NCI-H1694 (cell line): ENCODE results near the gene PRRT1B.
"Not testable (repeated sequence)": the region's sequence is repeated elsewhere in the genome, so short reads cannot be mapped to it uniquely, and the experiment has no call there.

Experiments
- DNase-seq: peaks from one replicate; lab custom pipeline; 2025; lab: John Stamatoyannopoulos, UW

Gene PRRT1B

DNA sequence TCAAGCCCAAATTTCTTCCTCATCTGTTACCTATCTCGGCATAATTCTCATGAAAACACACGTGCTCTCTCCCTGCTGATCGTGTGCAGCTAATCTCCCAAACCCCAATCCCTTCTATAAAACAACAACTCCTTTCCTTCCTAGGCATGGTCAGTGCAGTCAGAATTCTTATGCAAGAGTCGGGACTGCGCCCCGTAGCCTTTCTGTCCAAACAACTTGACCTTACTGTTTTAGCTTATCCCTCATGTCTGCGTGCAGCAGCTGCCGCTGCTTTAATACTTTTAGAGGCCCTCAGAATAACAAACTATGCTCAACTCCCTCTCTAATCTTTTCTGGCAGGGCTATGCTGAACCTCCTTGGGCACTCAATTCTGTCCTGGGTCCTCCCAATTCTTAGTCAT, 5.1 kb downstream of the PRRT1B start:
- not testable (repeated sequence) for DNase-seq

DNA sequence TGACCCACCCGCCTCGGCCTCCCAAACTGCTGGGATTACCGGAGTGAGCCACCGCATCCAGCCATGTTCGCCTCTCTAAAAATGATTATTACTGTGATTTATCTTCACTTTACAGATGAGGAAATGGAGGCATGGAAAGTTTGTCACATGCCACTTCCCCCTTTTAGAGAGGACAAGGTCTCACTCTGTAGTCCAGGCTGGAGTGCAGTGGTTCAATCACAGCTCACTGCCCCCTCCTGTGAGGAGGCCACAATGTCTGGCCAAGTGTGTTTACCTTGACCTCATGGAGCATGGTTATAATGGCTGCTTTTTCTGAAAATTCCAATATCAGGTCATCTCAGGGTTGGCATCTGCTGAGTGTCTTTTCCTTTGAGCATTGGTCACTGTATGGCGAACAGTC, 6.7 kb downstream of the PRRT1B start:
- no peak for DNase-seq

DNA sequence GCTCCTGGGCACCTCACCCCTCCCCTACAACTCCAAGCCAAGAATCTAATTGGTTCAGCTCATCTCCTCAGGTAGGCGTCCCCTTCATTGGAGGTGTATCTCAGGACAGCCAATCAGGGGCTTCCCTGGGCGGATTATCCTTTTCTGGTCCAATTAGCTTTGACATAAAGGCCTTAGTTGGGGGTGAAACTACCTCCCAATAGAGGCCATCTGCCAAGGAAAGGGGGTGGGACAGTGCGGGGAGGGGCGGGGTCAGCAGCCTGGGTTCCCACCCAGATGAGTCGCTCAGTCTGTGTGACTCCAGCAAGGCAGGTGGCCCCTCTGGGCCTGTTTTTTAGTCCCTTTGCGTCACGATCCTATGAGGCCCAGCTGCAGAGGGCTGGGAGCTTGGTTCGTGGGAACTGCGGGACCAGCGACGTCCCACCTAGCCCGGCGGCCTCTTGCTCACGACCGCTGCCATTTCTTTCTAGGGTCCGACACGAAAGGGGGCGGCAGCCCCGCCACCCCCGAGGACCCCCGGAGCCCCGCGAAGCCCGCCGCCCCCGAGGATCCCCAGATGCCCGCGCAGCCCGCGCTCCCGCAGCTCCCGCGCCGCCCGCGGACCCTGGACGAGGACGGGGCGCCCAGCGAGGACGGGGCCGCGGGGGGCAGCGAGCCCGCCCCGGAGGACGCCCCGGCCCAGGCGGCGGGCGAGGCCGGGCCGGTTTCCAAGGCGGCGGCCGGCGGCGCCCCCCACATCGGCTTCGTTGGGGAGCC, 8.9 kb downstream of the PRRT1B start:
- no peak for DNase-seq

DNA sequence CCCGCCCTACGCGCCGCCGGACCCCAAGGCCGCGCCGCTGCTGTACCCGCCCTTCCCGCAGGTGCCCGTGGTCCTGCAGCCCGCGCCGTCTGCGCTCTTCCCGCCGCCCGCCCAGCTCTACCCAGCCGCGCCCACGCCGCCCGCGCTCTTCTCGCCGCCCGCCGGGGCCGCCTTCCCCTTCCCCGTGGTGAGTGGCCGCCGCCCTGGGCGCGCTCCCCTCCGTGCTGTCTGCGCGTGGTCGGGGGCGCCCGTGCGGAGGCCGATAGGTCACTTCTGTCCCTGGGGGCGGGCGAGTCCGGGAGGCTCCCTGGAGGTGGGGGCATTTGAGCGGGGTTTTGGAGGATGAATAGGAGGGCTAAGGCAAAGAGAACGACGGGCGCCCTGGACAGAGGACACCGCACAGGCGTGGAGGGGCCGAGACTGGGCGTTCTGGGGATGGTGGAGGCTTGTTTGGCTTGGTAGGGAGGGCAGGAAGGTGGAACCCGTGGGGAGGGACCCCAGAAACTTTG, 9.6 kb downstream of the PRRT1B start:
- no peak for DNase-seq

DNA sequence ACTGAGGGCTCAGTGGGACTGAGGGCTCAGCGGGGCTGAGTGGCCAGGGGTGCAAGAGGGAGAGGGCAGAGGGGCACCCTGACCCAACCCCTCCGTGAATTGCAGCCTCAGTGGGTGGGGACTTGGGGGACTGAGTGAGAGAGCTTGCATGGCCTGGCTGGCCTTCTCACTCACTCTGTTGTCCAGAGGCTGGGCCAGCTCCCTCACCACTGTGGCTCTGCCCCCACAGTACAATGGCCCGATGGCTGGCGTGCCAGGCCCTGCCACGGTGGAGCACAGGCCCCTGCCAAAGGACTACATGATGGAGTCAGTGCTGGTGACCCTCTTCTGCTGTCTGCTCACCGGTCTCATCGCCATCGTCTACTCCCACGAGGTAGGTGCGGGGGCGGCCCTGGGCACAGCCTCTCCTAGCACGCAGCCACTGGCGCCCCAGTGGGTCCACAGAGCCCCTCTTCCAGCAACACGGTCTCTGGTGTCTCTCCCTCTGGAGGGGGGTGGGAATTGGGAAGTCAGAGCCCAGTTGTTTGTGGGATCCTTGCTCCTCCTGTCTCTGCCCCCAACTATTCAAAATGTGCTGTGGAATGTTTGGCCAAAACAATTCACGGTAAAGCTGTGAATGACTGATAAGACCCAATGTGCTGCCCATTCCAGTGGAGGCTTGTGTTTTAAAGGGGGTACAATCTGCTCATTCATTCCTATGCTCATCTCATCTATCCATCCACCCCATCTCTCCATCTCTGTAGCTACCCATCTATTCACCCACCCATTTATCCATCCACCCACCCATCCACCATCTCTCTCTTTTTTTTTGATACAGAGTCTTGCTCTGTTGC, 10.7 kb downstream of the PRRT1B start:
- no peak for DNase-seq

DNA sequence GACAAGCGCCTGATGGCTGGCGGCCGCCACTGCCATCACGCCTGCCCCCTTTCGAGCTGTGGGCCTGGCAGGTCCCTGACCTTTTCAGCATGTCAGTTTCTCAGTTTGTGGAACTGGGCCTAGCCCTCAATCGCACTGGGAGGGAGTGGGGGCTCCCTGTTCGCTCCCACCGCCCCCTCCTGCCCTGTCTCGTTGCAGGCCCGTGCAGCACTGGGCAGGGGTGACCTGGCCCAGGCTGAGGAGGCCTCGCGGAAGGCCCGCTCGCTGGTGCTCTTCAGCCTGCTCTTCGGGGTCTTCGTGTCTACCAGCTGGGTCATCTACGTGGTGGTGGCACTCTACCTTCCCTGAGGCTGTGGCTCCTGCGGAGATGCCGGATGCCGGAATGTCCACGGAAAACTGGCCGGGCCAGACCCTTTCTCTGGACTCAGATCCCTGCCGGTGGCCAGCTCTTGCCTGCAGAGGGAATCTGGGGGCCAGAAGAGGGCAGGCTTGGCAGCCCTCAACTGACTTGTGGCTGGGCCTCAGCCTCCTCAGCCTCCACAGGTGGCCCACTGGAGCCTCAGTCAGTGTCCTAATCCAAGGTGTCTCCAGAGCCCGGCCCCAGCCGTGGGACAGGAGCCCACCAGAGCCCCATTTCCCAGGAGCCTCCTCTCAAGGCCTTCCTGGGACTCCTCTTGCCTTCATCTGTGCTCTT, 12.7 kb downstream of the PRRT1B start:
- DNase-seq, result no peak

DNA sequence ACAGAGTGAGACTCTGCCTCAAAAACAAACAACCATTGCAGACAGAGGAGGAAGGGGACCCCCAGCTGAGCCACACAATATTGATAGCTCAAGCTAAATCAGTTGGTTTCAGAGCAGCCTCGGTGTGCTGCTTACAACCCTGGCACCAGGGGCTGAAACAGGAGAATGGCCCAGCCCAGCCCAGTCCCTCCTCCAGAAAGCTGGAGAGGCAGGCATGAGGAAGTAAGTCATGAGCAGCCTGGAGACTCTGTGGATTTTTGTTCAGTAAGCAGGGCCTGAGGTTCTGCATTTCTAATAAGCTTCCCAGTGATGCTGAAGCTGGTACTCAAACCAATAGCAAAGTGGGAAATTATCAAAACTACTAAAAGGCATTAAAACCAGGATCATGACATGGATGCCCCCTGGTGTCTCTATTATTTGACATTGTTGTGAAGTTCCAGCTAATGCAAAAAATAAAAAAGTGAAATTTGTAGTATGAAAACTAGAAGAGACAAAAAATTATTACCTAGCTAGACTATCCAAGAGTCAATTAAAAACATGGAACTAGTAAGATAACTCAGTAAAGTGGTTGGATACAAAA, 14.2 kb downstream of the PRRT1B start:
- DNase-seq, result no peak

DNA sequence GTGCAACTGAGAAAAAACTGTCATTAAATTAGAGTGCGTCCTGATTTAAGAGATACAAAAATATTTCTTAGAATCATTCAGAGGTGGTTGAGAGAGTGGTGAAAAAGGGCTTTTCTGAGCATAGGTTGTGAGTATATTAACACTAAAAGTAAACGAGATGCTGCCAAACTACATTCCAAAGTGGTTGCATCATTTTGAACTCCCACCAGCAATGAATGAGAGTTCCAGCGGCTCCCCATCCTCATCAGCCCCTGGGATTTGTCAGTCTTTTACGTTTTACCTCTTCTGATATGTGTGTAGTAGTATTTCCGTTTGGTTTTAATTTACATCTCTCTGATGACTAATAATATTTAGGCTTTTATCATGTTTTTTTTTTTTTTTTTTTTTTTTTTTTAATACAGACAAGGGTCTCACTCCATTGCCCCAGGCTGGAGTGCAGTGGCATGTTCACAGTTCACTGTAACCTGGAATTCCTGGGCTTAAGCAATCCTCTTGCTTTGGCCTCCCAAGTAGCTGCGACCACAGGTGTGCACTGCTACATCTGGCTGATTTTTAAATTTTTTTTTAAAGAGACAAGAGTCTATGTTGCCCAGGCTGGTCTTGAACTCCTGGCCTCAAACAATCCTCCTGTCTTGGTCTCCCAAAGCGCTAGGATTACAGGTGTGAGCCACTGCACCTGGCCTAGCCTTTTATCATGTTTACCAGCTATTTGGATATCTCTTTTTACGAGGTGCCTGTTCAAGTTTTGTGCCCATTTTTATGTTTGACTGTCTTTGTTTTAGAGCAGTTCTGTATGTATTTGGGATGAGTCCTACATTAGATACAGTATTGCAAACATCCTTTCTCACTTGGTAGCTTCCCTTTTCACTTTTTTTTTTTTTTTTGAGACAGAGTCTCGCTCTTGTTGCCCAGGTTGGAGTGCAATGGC, 17.0 kb downstream of the PRRT1B start:
- DNase-seq, result no peak

DNA sequence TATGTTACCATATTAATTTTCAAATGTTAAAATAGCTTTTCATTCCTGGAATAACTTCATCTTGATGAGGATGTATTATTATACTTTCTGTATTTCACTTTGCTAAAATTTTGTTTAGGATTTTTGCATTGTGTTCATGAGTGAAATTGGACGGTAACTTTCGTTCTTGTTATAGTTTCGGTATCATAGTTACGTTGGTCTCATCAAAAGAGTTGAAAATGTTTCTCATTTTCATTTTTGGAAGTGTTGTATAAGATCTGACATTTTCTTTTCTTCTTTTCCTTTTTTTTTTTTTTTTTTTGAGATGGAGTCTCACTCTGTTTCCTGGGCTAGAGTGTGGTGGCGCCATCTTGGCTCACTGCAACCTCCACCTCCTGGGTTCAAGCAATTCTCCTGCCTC, 20.0 kb downstream of the PRRT1B start:
- DNase-seq, result no peak

DNA sequence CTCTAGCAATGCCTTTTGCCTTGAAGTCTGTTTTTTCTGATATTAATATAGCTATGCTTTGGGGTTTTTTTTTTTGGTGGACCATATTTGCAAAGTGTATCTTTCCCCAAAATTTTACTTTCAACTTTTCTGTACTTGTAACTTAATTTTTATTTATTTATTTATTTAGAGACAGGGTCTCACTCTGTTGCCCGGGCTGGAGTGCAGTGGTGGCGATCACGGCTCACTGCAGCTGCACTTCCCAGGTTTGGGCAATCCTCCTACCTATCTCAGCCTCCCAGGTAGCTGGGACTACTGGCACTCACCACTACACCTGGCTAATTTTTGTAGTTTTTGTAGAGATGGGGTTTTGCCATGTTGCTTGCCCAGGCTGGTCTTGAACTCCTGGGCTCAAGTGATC, 20.8 kb downstream of the PRRT1B start:
- no peak for DNase-seq

DNA sequence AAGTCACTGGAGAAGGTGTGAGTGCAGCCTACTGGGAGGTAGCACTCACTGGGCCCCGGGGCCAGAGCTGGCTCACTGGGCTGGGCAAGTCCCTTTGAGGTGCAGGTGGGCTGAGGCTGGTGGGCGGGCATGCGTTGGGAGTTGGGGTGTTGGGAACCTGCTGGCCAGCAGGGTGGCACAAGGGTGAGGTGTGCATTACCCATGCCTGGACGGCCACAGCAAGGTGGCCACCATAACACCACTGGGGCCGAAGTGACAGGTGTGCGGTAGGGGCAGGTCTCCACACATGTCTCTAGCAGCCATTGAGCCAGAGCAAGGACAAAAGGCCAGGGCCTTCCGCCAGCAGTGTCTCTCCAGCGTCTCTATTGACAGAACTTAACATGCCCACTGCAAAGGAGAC, 22.6 kb downstream of the PRRT1B start:
- no peak for DNase-seq

DNA sequence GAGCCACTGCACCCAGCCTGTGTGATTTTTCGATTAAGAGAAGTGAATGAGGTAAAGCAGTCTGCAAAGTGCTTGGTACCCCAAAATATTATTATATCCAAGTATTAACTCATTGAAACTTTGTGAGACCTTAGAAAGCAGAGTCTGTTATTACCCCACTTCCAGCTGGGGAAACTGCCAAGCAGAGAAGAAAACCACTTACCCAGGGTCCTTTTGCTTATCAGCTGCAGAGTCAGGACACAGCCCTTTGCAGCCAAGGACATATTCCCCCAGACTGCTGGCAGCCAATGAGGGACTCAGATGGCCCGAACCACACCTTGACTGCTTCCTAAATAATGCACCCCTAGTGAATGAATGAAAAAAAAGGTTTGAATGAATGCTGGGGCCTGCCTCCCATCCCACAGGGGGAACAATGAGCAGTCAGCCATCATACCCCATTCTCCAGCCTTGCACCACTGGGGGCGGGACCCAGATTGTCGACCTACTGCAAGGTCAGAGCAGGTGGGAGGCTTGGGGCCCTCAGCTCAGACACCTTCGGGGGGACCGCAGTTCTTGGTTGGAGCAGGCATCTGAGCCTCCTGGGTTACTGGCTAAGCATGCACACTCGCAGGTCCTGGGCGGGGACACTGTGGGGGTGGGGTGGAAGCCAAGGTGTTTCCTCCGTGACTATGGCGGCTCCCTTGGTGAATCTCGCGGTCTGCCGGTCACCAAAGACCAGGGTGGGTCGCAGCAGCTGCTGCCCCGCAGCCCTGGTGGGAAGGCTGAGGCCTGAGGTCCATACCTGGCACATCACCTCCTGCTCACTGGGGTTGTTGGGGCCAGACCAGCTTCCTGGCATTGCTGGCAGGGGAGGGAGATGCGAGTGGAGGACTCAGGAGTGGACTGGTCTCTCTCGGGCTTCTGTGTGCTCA, 29.7 kb downstream of the PRRT1B start:
- no peak for DNase-seq

DNA sequence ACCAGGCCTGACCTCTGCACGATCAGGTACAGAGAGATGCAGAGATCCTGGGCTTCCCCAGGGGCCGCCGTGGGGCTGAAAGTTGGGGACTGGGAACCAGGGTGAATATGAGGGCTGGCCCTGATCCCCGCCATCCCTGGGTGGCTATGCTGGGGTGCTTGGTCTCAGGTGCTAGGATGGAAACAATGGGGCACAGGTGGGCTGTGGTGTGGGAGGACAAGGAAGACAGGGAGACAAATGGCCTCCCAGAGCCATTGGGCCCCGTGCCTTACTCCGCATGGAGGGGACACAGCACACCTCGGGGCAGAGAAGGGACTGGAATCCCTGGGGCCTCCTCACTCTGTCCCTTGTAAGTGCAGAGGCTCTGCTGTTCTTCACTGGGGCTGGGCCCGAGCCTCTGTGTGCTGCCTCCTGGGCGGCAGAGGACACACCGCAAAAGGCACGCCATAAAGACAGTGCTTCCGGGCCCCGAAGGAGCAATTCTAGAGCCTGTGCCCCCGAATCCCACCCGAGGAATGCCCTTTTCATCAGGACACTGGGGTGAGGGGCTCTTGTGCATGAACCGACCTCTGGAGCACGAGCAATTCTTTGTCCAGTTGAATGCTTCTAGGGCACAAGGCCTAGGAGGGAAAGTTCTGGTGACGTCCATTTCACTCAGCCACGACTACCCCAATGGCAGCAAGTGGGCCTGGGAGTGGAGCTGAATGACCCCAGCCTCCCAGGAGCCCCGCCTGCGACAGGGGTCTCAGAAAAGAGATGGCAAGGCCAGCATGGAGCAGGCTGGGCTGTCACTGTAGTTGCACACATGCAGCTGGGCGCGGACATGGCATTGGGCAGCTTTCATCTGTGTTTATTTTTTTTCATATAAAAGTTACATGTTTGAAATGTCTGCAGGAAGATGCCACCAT, 30.9 kb downstream of the PRRT1B start:
- DNase-seq, result no peak

DNA sequence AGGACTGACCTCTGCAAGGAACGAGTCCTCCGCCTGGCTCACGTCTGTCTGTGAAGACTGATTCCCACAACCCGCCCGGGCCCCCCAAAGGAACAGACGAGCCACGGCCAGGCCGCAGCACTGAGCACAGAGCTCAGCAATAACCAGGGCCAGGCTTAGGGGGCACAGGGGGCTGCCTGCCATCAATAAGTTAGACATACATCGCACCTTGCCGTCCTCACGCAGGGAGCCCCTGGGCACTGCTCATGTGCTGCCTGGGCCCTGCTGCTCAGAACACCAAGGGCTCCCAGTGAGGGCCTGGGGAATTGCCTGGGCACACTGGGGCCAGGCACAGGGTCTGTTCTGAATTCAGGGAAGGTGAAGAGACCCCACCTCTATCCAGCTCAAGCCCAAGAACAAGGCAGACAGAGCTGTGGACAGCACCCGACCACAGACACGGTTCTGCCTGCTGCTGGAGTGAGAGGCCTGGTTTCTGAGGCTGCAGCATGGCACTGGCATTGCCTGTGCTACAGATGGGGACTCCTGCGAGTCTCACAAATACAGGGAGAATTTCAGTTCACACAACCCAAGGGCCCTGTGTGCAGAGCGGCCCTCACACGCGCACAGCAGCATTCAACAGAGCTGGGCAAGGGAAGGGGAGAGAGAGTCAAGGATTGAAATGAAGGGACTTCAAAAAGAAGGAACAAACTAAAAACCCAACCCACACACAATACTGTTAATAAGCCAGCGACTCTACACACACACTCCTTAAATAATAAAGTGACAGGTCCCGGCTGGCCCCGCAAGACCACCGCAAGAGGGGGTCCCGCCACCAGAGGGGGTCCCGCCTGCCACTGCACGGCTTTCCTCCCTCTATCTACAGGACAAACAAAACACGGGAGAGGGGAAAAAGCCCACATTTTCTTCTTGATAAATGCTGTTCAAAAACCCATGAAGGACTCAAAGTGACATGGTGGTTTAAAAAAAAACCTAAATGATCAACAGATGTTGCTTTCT, 32.0 kb downstream of the PRRT1B start:
- DNase-seq, result no peak

DNA sequence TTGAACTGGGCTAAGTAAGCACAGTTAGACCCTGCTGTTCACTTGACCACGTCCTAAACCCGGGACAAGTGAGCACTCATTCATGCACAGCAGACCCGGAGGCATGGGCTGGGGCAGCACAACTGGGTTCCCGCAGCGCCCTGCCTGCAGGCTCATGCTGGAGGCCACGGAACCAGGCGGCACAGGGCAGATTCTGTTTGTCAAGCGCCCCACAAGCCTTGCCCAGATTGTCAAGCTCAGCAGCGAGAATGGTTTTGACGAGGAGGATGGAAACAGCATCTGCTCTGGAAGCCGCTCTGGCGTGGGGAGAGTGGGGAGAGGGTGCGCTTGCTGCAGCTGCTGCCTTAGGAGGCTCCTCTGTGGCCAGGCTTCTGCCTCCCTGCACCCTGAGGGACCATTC, 32.7 kb downstream of the PRRT1B start:
- peak; percentile 63 for DNase-seq

DNA sequence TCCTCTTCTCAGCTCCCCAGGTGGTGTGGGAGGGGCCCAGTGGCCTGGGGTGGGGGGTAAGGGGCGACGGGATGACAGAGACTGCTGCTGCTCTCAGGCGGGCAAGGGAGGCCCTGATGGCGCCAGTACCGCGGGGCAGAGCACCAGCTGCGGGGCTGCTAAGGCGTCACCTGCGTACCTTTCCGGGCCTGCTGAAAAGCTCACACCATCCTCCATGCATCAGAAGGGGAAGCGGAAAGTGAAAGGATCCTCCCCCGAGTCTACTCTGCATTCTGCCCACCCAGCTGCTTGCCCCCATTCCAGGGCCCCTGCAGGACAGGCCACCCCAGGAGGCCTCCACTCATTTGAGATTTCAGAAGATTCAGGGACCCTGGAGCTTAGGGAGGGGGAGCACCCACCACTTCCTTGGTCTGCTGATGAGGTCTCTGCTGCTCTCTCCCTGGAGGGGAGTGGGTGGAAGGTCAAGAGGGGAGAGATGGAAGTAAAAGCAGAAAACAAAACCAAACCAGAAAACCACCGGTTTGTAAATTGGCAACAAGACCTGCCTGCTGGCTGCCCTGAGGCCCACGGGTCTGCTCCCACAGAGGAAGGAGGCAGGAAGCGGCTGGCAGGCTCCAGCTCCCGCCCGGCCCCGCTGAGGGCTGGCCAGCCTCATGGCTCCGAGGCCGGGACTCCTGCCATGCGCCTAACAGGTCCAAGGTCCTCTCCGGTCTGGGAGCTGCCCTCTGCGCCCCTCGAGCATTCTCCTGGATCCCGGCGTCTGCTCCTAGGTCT, 33.6 kb downstream of the PRRT1B start:
- no peak for DNase-seq

DNA sequence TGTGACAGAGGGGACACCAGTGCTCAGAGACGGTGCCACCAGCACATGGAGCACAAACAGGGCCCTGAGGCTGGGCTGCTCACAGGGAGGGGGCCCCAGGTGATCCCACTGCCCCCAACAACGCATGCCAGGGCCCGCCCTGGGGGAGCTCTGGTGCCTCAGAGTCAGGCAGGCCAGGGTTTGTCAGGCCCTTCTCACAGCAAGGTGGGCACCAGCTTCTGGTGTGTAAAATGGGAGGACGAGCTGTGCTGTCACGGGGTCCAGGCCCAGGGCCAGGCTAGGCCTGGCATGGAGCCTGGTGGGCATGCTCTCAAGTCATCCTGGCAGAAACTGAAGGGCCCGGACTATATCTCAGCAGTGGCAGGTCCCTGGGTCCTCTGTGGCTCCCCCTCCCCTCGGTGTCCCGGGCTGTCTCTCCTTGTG, 34.5 kb downstream of the PRRT1B start:
- DNase-seq, result no peak
